ENCODE data around the gene LRMDA. TPM values are rescaled to one million over a fixed set of nuclear protein-coding genes. Genes with fewer than 3 reads are reported as not detected.
"Not testable (repeated sequence)": the region's sequence is repeated elsewhere in the genome, so short reads cannot be mapped to it uniquely, and the experiment has no call there.

Gene LRMDA
- total RNA-seq, 1 donor from 2014 or later, result 4.5 TPM

DNA sequence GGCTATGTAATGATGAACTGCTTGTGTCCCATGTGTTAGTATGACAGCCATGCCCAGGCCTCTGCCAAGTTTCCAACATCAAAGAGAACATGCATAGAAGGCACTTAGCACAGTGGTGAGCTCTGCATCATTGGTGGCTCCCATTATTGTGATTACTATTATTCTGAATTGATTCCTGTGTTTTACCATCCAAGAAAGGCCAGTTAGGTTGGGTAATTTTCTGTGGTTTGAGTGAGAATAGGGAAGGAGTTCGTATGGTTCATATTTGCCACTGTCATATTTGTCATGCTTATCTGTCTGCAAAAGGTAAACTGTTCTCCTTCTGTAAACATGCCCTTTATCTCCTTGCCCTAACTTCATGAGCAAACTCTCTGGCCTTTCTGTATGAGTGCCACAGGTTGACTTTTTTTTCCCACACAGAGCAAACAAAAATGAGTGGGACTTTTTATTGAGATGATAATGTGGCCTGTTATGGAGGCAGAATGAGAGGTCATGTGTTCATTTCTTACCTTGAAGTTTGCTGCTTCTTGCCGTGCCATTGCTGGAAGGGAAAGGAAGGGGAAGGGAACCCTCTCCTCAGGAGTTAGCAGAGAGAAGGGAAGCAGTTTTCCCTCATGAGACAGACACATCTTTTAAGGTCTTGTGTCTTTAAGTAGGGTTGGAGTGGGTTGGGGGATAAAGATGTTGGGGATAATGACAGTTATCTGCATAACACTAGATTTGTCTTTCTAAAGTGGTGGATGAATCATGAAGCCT is 301.9 kb downstream of the LRMDA start:
- intact Hi-C loops (cut with DNase I), result no loop called here
- no peak for DNase-seq (ENCODE audit: low spot score)

- intact Hi-C loops (cut with DNase I), result no loop called here
- DNase-seq (ENCODE audit: low spot score), result no peak
These were observed 304.8 kb downstream of the LRMDA start for GRCh38 chr10:75736151-75736640.

DNA sequence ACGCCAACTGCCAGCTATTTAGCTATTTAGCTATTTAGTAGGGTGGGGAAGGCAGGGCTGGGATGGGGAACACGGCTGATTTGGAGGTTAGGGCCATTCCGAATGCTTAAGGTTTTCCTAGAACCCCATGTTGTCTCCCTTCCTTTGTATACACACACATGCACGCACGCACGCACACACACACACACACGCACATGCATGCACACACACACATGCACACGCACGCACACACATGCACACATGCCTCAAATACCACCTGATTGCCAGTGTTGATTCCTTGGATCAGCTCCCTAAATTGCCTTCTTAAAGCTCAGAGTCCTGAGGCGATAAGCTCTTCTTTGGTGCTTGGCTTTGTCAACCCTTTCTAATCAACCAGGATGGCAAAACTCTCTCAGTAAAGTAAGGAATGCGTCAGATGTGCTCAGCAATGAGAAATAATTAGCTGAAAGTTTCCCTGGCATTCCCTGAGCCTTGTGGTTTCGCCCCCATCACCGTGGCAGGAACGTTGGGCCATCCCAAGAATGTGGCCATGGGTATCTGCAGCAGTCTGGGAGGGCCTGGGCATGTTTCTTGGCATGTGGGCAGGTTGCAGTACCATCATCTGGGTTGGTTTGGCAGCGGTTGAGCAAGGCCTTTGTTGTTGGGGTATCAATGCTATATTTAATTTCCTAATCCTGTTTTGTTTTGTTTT is 305.6 kb downstream of the LRMDA start:
- no peak for DNase-seq (ENCODE audit: low spot score)
- intact Hi-C loops (cut with DNase I), result no loop called here

GRCh38 chr10:75737580-75737949 is 306.1 kb downstream of the LRMDA start:
- intact Hi-C loops (cut with DNase I), result no loop called here
- no peak for DNase-seq (ENCODE audit: low spot score)

DNA sequence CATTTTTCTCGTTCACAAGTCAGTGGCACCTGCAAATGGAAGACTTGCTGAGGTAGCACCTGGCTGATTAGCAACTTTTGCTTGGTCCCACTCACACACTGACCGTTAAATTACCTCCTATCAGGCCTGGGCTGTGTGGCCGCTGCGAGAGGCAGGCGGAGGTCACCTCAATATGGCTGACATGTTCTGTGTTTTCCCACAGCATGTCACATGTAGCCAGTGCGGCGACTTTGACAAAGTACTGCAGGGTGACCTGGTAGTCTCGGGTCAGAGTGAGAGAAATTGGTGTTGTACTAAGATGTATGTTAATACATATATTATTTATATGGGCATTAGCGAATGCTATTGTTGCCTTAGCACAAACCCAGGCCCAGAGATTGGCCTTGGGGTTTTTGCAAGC is 307.5 kb downstream of the LRMDA start:
- no peak for DNase-seq (ENCODE audit: low spot score)
- intact Hi-C loops (cut with DNase I), result no loop called here

GRCh38 chr10:75739414-75740143 is 308.2 kb downstream of the LRMDA start:
- intact Hi-C loops (cut with DNase I), result no loop called here
- DNase-seq (ENCODE audit: low spot score), result no peak

GRCh38 chr10:75740541-75740940 is 309.1 kb downstream of the LRMDA start:
- intact Hi-C loops (cut with DNase I), result no loop called here
- no peak for DNase-seq (ENCODE audit: low spot score)

DNA sequence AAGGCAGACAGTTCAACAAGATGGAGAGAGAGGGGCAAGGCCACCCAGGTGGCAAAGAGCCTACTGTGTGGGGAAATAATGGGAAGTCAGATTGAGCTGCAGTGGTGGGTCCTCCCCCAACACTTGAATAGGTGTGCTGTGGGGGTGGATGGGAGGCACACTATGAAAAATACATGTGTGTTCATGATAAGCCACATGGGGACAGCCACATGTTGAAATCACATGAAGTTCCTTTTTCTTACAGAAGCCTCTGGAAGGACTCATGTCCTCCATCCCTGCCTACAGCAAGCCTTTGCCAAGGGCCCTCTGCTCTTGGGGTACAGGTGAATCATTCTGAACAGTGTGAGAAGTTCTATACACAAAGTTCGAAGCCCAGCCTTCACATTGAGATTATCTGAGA is 310.9 kb downstream of the LRMDA start:
- intact Hi-C loops (cut with DNase I), result no loop called here
- no peak for DNase-seq (ENCODE audit: low spot score)

GRCh38 chr10:75743291-75743778 is 311.9 kb downstream of the LRMDA start:
- intact Hi-C loops (cut with DNase I), result no loop called here
- DNase-seq (ENCODE audit: low spot score), result no peak

GRCh38 chr10:75744261-75744660 is 312.8 kb downstream of the LRMDA start:
- intact Hi-C loops (cut with DNase I), result no loop called here
- DNase-seq (ENCODE audit: low spot score), result no peak

- intact Hi-C loops (cut with DNase I), result no loop called here
- DNase-seq (ENCODE audit: low spot score), result no peak
These were observed 314.9 kb downstream of the LRMDA start for GRCh38 chr10:75746356-75746755.

DNA sequence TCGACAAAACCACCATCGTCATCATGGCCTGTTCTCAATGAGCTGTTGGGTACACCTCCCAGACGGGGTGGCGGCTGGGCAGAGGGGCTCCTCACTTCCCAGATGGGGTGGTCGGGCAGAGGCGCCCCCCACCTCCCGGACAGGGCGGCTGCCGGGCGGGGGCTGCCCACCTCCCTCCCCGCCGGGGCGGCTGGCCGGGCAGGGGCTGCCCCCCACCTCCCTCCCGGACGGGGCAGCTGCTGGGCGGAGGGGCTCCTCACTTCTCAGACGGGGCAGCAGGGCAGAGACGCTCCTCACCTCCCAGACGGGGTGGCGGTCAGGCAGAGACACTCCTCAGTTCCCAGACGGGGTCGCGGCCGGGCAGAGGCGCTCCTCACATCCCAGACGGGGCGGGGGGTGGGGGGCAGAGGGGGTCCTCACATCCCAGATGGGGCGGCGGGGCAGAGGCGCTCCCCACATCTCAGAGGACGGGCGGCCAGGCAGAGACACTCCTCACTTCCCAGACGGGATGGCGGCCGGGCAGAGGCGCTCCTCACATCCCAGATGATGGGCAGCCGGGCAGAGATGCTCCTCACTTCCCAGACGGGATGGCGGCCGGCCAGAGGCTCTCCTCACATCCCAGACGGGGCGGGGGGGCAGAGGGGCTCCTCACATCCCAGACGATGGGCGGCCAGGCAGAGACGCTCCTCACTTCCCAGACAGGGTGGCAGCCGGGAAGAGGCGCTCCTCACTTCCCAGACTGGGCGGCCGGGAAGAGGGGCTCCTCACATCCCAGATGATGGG is 318.9 kb downstream of the LRMDA start:
- intact Hi-C loops (cut with DNase I); DNase-seq (ENCODE audit: low spot score): not testable (repeated sequence)

DNA sequence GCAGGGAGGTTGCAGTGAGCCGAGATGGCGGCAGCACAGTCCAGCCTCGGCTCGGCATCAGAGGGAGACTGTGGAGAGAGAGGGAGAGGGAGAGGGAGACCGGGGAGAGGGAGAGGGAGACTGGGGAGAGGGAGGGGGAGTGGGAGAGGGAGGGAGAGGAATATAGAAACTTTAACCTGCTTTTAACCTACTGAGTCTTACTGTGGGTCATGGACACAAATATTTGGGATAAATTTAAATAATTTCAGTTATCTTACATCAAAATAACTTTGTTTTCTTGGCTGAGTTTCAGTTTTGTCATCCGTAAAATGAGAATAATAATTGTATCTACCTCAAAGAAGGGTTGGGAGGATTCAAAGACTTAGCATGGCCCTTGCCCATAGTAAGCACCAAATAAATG is 319.8 kb downstream of the LRMDA start:
- intact Hi-C loops (cut with DNase I), result no loop called here
- no peak for DNase-seq (ENCODE audit: low spot score)

DNA sequence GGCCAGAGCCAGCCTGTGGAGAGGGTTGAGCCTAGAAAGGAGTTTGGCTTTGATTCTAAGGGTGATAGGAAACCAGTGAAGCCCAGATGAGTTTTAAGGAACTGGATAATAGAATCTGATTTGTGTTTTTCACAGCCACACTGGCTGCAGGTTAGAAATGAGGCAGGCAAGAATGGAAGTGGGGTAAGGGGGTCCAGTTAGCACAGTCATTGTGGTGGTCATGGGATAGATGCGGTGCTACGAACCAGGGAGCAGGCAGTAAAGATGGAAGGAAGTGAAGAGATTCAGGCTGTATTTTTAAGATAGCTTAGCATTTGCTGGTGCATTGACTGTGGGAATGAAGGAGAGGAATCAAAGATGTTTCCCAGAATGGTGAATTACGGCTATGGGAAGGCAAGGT is 322.2 kb downstream of the LRMDA start:
- intact Hi-C loops (cut with DNase I), result no loop called here
- no peak for DNase-seq (ENCODE audit: low spot score)

GRCh38 chr10:75754096-75754831 is 322.8 kb downstream of the LRMDA start:
- DNase-seq (ENCODE audit: low spot score), result no peak
- intact Hi-C loops (cut with DNase I), result no loop called here

DNA sequence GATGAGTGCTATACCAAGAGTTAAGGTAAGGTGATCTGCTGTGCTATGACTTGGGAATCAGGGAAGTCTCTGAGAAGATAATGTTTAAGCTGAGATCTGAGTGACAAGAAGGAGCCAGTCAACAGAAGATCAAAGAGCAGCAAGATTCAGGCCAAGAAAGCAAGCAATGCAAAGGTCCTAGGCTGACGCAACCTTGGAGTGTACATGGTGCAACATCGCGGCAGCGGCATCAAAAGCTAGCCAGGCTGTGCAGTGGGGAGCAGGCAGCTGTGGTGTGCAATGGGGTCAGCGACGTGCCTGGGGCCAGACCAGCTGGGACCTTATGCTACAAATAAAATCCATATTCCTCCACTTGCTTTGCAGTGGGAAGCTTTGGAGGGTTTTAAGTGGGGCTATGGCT is 324.1 kb downstream of the LRMDA start:
- intact Hi-C loops (cut with DNase I), result no loop called here
- DNase-seq (ENCODE audit: low spot score), result no peak

- intact Hi-C loops (cut with DNase I), result no loop called here
These were observed 329.9 kb downstream of the LRMDA start for GRCh38 chr10:75761289-75761688.

GRCh38 chr10:75762431-75762802 is 331.0 kb downstream of the LRMDA start:
- intact Hi-C loops (cut with DNase I), result no loop called here

More at GRCh38 chr10:75761289-75761688, 329.9 kb downstream of the LRMDA start:
- no peak for DNase-seq (ENCODE audit: low spot score)

DNA sequence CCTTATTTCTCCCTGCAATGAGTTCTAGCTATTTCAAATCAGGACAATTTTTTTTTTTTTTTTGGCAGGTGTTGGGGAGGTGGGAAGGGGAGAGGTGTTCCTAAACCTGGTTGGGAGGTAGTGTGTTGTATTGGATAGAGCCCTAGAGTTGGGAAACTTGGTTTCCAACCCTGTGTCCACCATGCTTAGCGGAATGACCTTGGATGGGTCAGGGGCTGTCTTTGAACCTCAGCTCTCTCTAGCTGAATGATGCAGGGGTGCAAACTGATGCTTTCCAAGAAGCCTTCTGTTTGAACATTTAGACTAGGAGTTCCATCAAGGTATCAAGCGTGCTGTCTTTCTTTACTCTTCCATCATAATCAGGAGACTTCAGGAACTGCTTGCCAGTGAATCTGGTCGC is 332.2 kb downstream of the LRMDA start:
- no peak for DNase-seq (ENCODE audit: low spot score)
- intact Hi-C loops (cut with DNase I), result no loop called here

More at GRCh38 chr10:75762431-75762802, 331.0 kb downstream of the LRMDA start:
- no peak for DNase-seq (ENCODE audit: low spot score)
